HepG2 (cell line): ENCODE results near the gene BCAR3. TPM values are rescaled to one million over a fixed set of nuclear protein-coding genes. Genes with fewer than 3 reads are reported as not detected.

Experiments used
- ATF4 ChIP-seq, 2 experiments: fragments of 450-650 bp in 1 of 2; sonication (generic) in 1 of 2; formaldehyde crosslinking; IDR thresholded peaks; 2 replicates each; pipeline versions ENCODE4 v1.5.0 to v1.8.0; 2020 to 2022; ENCODE audit warnings: mild to moderate bottlenecking in 1 of 2, missing genetic modification reagents in 1 of 2
- CHCHD3 ChIP-seq: sonication (generic); formaldehyde crosslinking; IDR thresholded peaks from 2 replicates; pipeline ENCODE4 v1.8.0; 2022; ENCODE audit warnings: mild to moderate bottlenecking, missing genetic modification reagents, moderate library complexity
- GMEB1 ChIP-seq: sonication (generic); formaldehyde crosslinking; IDR thresholded peaks from 2 replicates; pipeline ENCODE4 v1.5.1; 2020; ENCODE audit warnings: missing genetic modification reagents, mild to moderate bottlenecking, borderline replicate concordance
- JARID2 ChIP-seq: sonication (generic); formaldehyde crosslinking; IDR thresholded peaks from 2 replicates; pipeline ENCODE4 v1.8.1; 2023; ENCODE audit warnings: missing genetic modification reagents, inconsistent platforms; ENCODE audit not compliant: insufficient replicate concordance
- JUND ChIP-seq: sonication (generic); formaldehyde crosslinking; IDR thresholded peaks from 2 replicates; pipeline ENCODE4 v1.8.0; 2022; ENCODE audit warnings: mild to moderate bottlenecking, missing genetic modification reagents
- KDM2A ChIP-seq: sonication (generic); formaldehyde crosslinking; IDR thresholded peaks from 2 replicates; pipeline ENCODE4 v1.4.0; 2020; ENCODE audit warnings: low read depth, missing genetic modification reagents, borderline replicate concordance
- MBD4 ChIP-seq: IDR thresholded peaks from 2 replicates; pipeline ENCODE4 v1.6.1; 2012; ENCODE audit warnings: low read length, inconsistent platforms, borderline replicate concordance
- POGK ChIP-seq: sonication (generic); formaldehyde crosslinking; conservative IDR thresholded peaks from 2 replicates; pipeline ENCODE4 v1.8.0; 2022; ENCODE audit warnings: mild to moderate bottlenecking, moderate library complexity, missing genetic modification reagents
- POLR2A ChIP-seq, 2 experiments: IDR thresholded peaks; 2 replicates each; pipeline ENCODE4 v1.6.1; 2011; ENCODE audit warnings: low read depth in 2 of 2, low read length in 2 of 2, mild to moderate bottlenecking in 1 of 2, moderate library complexity in 1 of 2; ENCODE audit not compliant: insufficient read depth in 1 of 2
- SAP130 ChIP-seq: IDR thresholded peaks from 2 replicates; pipeline ENCODE4 v1.6.1; 2016; ENCODE audit warnings: low read depth
- SPEN ChIP-seq: sonication (generic); formaldehyde crosslinking; IDR thresholded peaks from 2 replicates; pipeline ENCODE4 v1.5.1; 2020; ENCODE audit warnings: low read depth, mild to moderate bottlenecking, missing genetic modification reagents
- TFDP1 ChIP-seq: IDR thresholded peaks from 2 replicates; pipeline ENCODE4 v1.6.1; 2016; ENCODE audit warnings: missing compliant biosample characterization, missing genetic modification reagents, borderline replicate concordance
- ZBTB7A ChIP-seq: sonication (generic); formaldehyde crosslinking; IDR thresholded peaks from 2 replicates; pipeline ENCODE4 v1.8.0; 2022; ENCODE audit warnings: mild to moderate bottlenecking, missing genetic modification reagents
- ZNF329 ChIP-seq: sonication (generic); formaldehyde crosslinking; IDR thresholded peaks from 2 replicates; pipeline ENCODE4 v1.9.0; 2021; ENCODE audit warnings: low read depth, mild to moderate bottlenecking, missing genetic modification reagents
- ZNF367 ChIP-seq: sonication (generic); formaldehyde crosslinking; IDR thresholded peaks from 2 replicates; pipeline ENCODE4 v1.4.0; 2020; ENCODE audit warnings: missing genetic modification reagents, borderline replicate concordance
- ZNF563 ChIP-seq: sonication (generic); formaldehyde crosslinking; IDR thresholded peaks from 2 replicates; pipeline ENCODE4 v1.8.0; 2022; ENCODE audit warnings: mild to moderate bottlenecking, moderate library complexity, missing genetic modification reagents
- ZNF605 ChIP-seq: sonication (generic); formaldehyde crosslinking; IDR thresholded peaks from 2 replicates; pipeline ENCODE4 v1.8.0; 2022; ENCODE audit warnings: mild to moderate bottlenecking, missing genetic modification reagents
- ZNF670 ChIP-seq: sonication (generic); formaldehyde crosslinking; IDR thresholded peaks from 2 replicates; pipeline ENCODE4 v1.8.0; 2022; ENCODE audit warnings: mild to moderate bottlenecking, missing genetic modification reagents, borderline replicate concordance
- ZNF7 ChIP-seq: IDR thresholded peaks from 2 replicates; pipeline ENCODE4 v1.6.1; 2016; ENCODE audit warnings: missing biosample characterization, missing genetic modification reagents
- ZNF788 ChIP-seq: sonication (generic); formaldehyde crosslinking; IDR thresholded peaks from 2 replicates; pipeline ENCODE4 v1.5.0; 2020; ENCODE audit warnings: mild to moderate bottlenecking, missing genetic modification reagents, borderline replicate concordance
- ZNF850 ChIP-seq: sonication (generic); formaldehyde crosslinking; conservative IDR thresholded peaks from 2 replicates; pipeline ENCODE4 v1.9.0; 2021; ENCODE audit warnings: mild to moderate bottlenecking, missing genetic modification reagents
- ZSCAN30 ChIP-seq: sonication (generic); formaldehyde crosslinking; IDR thresholded peaks from 2 replicates; pipeline ENCODE4 v1.5.0; 2020; ENCODE audit warnings: mild to moderate bottlenecking, missing genetic modification reagents
- polyA plus RNA-seq, 8 experiments: library from polyadenylated mRNA; depleted of rRNA in 3 of 8; stranded (reverse) in 7 of 8; unstranded in 1 of 8; fragments of >200 nt; fragmentation: Illumina TruSeq in 4 of 8; extraction: Trizol in 4 of 8; gene quantifications; 2 replicates each; pipeline versions ENCODE4 v1.2.1 to v1.2.3, GENCODE V29; 2011 to 2016; ENCODE audit warnings: low read depth in 4 of 8, missing spikeins in 1 of 8, mixed read lengths in 1 of 8; ENCODE audit not compliant: insufficient read depth in 1 of 8
- total RNA-seq, 5 experiments: library from RNA; depleted of rRNA; stranded (reverse); fragments of >200 nt; fragmentation: Illumina TruSeq; extraction: Trizol; gene quantifications; 2 replicates each; pipeline ENCODE4 v1.2.3, GENCODE V29; 2016; ENCODE audit warnings: low read depth in 1 of 5

The BCAR3 gene
- total and polyA plus RNA-seq, 2 of the 13 experiments (the other 11 are each of a cell fraction or from before 2014, with no cell fraction given): 3.6 to 4.8 TPM

GRCh38 chr1:93616996-93617669, 64.5 kb downstream of the BCAR3 start (continued):
- TF ChIP-seq GMEB1: no peak
- no peak for TF ChIP-seq MBD4
- peak; percentile 67; the same call in 1 of the 2 replicates for TF ChIP-seq ZNF670 (CRISPR knock-in tag)
- peak; percentile 93 for TF ChIP-seq ZSCAN30
- TF ChIP-seq ATF4 (CRISPR knock-in tag; IDR thresholded peaks at IDR 0.05): no peak
- peak; percentile 86; the same call in 1 of the 2 replicates for TF ChIP-seq JUND (CRISPR knock-in tag)
- TF ChIP-seq ZNF329: 0 out of 2 replicates have a peak, but pooled peaks have one; percentile 41
- peak; percentile 56; the same call in 1 of the 2 replicates for TF ChIP-seq ZNF788 (CRISPR knock-in tag)
- TF ChIP-seq JARID2 (CRISPR knock-in tag): no peak
- TF ChIP-seq ZNF367 (CRISPR knock-in tag): no peak
- peak; percentile 96 for TF ChIP-seq ZBTB7A (CRISPR knock-in tag)
- no peak for TF ChIP-seq POLR2A (IDR thresholded peaks at IDR 0.05; ENCODE audit: insufficient read depth in 1 of 2, low read depth in 2 of 2, low read length in 2 of 2)
- peak; percentile 4; the same call in 1 of the 2 replicates for TF ChIP-seq ZNF7 (CRISPR knock-in tag)
- TF ChIP-seq KDM2A (CRISPR knock-in tag): peak; percentile 28
- peak; percentile 66 for TF ChIP-seq SPEN (CRISPR knock-in tag)
- TF ChIP-seq ZNF605: no peak
- TF ChIP-seq POGK: no peak
- no peak for TF ChIP-seq CHCHD3 (CRISPR knock-in tag)
- 0 out of 2 replicates have a peak, but pooled peaks have one; percentile 12 for TF ChIP-seq TFDP1 (CRISPR knock-in tag)
- no peak for TF ChIP-seq ZNF850 (CRISPR knock-in tag)
- TF ChIP-seq ZNF563: no peak
- peak; percentile 47 for TF ChIP-seq SAP130 (CRISPR knock-in tag)
